GM21529 (cell line): ENCODE data around the gene ERC1.

Experiments
- ATAC-seq: cut with Tn5 transposase; IDR thresholded peaks from one replicate; pipeline ENCODE4 v1.9.1; 2021; ENCODE audit not compliant: unreplicated experiment

The ERC1 gene

GRCh38 chr12:1529228-1529861 is 538.3 kb downstream of the ERC1 start:
- no peak for ATAC-seq

- no peak for ATAC-seq
Measured at GRCh38 chr12:1529862-1530591, 539.0 kb downstream of the ERC1 start.

- no peak for ATAC-seq
Measured at GRCh38 chr12:1530592-1531152, 539.6 kb downstream of the ERC1 start.

- no peak for ATAC-seq
Measured at GRCh38 chr12:1531153-1531653, 540.2 kb downstream of the ERC1 start.

GRCh38 chr12:1531654-1532374 is 540.8 kb downstream of the ERC1 start:
- ATAC-seq, result no peak

- ATAC-seq, result no peak
Measured at GRCh38 chr12:1532375-1533165, 541.5 kb downstream of the ERC1 start.

- ATAC-seq, result peak; percentile 13
Measured at GRCh38 chr12:1533205-1533601, 542.2 kb downstream of the ERC1 start.

- ATAC-seq, result peak; percentile 45
Measured at GRCh38 chr12:1533602-1534304, 542.7 kb downstream of the ERC1 start.

GRCh38 chr12:1534748-1535147 is 543.7 kb downstream of the ERC1 start:
- ATAC-seq, result peak; percentile 26

- ATAC-seq, result no peak
Measured at GRCh38 chr12:1536817-1537216, 545.8 kb downstream of the ERC1 start.

- ATAC-seq, result no peak
Measured at GRCh38 chr12:1539135-1539534, 548.1 kb downstream of the ERC1 start.

GRCh38 chr12:1540690-1541089 is 549.7 kb downstream of the ERC1 start:
- no peak for ATAC-seq

- ATAC-seq, result no peak
Measured at GRCh38 chr12:1542599-1542998, 551.6 kb downstream of the ERC1 start.

GRCh38 chr12:1544996-1545700 is 554.1 kb downstream of the ERC1 start:
- ATAC-seq, result no peak
